ENCODE results near the gene TP53AIP1. TPM values are rescaled to one million over a fixed set of nuclear protein-coding genes. Genes with fewer than 3 reads are reported as not detected.
A peak's percentile ranks its signal among the peaks of the same experiment; 100 is the strongest.

Gene TP53AIP1
- total and polyA plus RNA-seq, 5 donors from 2014 or later: not detected

- H3K36me3 Mint-ChIP-seq: no peaks in the 10 kb centered on the region
- no peak overlapping the region for H3K4me3 ChIP-seq (ENCODE audit: low read depth, low read length)
- peaks cover 54% of the 10 kb centered on the region for H3K27me3 Mint-ChIP-seq
- H3K4me3 Mint-ChIP-seq: peak overlapping the region in 2 of 4 donors; percentile 64 to 70
- H3K27me3 ChIP-seq (ENCODE audit: control insufficient read depth, insufficient read depth, low read length): peaks cover 30% of the 10 kb centered on the region
- ATAC-seq (ENCODE audit: low read depth in 2 of 2): peak; percentile 6 to 24
- no peaks in the 10 kb centered on the region for H3K9me3 ChIP-seq (ENCODE audit: control insufficient read depth in 2 of 2, low read length in 2 of 2)
- no peaks in the 10 kb centered on the region for H3K36me3 ChIP-seq (ENCODE audit: control insufficient read depth, insufficient read depth, low read length)
- no peak overlapping the region for H3K27ac Mint-ChIP-seq
- H3K9me3 Mint-ChIP-seq: peaks cover 0 to 1% (median 0%) of the 10 kb centered on the region in 7 donors
- peaks cover 18% of the 10 kb centered on the region for H3K4me1 ChIP-seq (ENCODE audit: control insufficient read depth, insufficient read depth, low read length, poor library complexity, severe bottlenecking)
- peaks cover 0 to 24% (median 1%) of the 10 kb centered on the region in 4 donors for H3K4me1 Mint-ChIP-seq
- no peak for DNase-seq
- H3K27ac ChIP-seq (ENCODE audit: insufficient read depth, low read length, poor library complexity, severe bottlenecking): no peak overlapping the region
These were observed 37.9 kb downstream of the TP53AIP1 start for GRCh38 chr11:128904656-128905344.

- Mint-ChIP-seq H3K27ac (no peak overlapping the region), H3K36me3 (no peaks in the 10 kb centered on the region), H3K9me3 (peaks cover 0 to 1% (median 0%) of the 10 kb centered on the region in 7 donors), H3K4me3 (peak overlapping the region in 3 of 4 donors; percentile 58 to 70 (median 64)), H3K4me1 (peaks cover 0 to 24% (median 1%) of the 10 kb centered on the region in 4 donors), H3K27me3 (peaks cover 60% of the 10 kb centered on the region)
- H3K4me1 ChIP-seq (ENCODE audit: control insufficient read depth, insufficient read depth, low read length, poor library complexity, severe bottlenecking): peaks cover 18% of the 10 kb centered on the region
- ATAC-seq (ENCODE audit: low read depth in 2 of 2) (no peak), DNase-seq (no peak)
- H3K4me3 ChIP-seq (ENCODE audit: low read depth, low read length): no peak overlapping the region
- H3K9me3 ChIP-seq (ENCODE audit: control insufficient read depth in 2 of 2, low read length in 2 of 2): no peaks in the 10 kb centered on the region
- H3K27me3 ChIP-seq (ENCODE audit: control insufficient read depth, insufficient read depth, low read length): peaks cover 28% of the 10 kb centered on the region
- H3K36me3 ChIP-seq (ENCODE audit: control insufficient read depth, insufficient read depth, low read length): no peaks in the 10 kb centered on the region
- H3K27ac ChIP-seq (ENCODE audit: insufficient read depth, low read length, poor library complexity, severe bottlenecking): no peak overlapping the region
These were observed 38.4 kb downstream of the TP53AIP1 start for GRCh38 chr11:128904303-128904655.

DNA sequence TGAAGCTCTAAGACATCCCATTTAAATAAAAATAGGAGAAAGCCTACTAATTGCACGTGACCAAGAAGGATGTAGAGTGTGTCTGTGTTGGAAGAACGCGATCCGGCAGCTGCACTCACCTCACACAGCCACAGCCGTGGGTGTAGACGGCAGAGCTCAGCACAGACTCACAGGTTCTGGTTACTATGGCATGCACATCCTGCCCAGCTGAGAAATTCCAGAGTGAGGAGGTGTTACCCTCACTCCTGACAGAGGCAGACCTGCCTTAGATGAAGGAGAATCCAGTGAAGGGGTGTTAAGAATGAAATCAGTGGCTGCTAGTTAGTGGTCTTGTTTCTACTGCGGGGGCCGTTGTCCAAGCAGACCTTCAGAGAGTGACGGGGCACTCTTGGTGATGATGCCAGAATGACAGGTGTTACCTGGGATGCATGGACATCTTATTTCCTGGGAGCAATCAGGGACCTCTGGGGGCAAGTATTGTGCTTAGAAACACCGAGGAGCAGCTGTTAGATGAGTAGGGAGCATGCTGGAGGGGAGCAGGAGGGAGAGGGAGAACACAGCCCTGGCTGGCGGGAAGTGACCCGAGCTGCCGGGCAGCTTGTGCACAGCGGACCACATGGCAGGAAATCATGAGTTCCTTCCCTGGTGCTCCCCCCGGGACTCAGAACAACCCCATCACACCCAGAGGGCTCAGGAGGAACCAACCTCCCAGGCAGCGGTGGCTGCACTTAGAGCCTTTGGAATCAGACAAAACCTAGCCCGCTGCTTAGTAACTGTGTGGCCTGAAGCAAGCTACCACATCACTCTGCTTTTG lies 39.2 kb downstream of the TP53AIP1 start:
- Histone ChIP-seq H3K4me3 (ENCODE audit: low read depth, low read length) (no peak overlapping the region), H3K4me1 (ENCODE audit: control insufficient read depth, insufficient read depth, low read length, poor library complexity, severe bottlenecking) (peaks cover 18% of the 10 kb centered on the region), H3K27ac (ENCODE audit: insufficient read depth, low read length, poor library complexity, severe bottlenecking) (no peak overlapping the region), H3K36me3 (ENCODE audit: control insufficient read depth, insufficient read depth, low read length) (no peaks in the 10 kb centered on the region), H3K9me3 (ENCODE audit: control insufficient read depth in 2 of 2, low read length in 2 of 2) (no peaks in the 10 kb centered on the region), H3K27me3 (ENCODE audit: control insufficient read depth, insufficient read depth, low read length) (peaks cover 24% of the 10 kb centered on the region)
- Mint-ChIP-seq H3K9me3 (peaks cover 0 to 1% (median 0%) of the 10 kb centered on the region in 7 donors), H3K4me3 (peak overlapping the region; percentile 4 to 70 (median 12)), H3K36me3 (no peaks in the 10 kb centered on the region), H3K4me1 (peaks cover 0 to 24% (median 1%) of the 10 kb centered on the region in 4 donors), H3K27ac (no peak overlapping the region), H3K27me3 (peaks cover 62% of the 10 kb centered on the region)
- DNase-seq: no peak
- no peak for ATAC-seq (ENCODE audit: low read depth in 2 of 2)

DNA sequence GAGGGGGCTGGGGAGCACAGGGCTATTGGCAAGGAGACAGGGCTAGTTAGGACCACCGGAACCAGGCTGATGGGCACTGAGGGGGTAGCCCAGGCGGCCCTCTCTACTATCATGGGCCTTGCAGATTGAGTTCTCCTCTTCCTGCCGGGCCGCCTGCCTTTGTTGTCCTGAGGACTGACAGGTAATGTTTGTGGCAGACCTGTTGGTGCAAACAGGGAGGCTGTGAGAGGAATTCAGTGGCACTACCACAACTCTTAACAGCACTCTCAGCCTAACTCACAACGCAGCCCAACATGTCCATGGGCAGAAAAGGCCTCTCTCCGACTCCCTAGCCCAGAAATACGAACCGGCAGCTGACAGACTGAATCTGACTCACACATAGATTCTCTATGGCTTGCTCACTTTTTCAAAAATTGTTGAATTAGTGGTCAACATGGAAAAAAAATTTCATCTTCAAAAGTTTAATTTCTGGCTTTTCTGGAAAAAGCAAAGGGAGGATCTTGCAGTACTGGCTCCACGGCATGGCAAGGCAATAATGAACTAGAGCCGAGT lies 40.1 kb downstream of the TP53AIP1 start:
- no peaks in the 10 kb centered on the region for H3K36me3 Mint-ChIP-seq
- Histone ChIP-seq H3K27me3 (ENCODE audit: control insufficient read depth, insufficient read depth, low read length) (peaks cover 24% of the 10 kb centered on the region), H3K4me1 (ENCODE audit: control insufficient read depth, insufficient read depth, low read length, poor library complexity, severe bottlenecking) (peaks cover 18% of the 10 kb centered on the region), H3K9me3 (ENCODE audit: control insufficient read depth in 2 of 2, low read length in 2 of 2) (no peaks in the 10 kb centered on the region), H3K4me3 (ENCODE audit: low read depth, low read length) (no peak overlapping the region), H3K27ac (ENCODE audit: insufficient read depth, low read length, poor library complexity, severe bottlenecking) (no peak overlapping the region), H3K36me3 (ENCODE audit: control insufficient read depth, insufficient read depth, low read length) (no peaks in the 10 kb centered on the region)
- DNase-seq (no peak), ATAC-seq (ENCODE audit: low read depth in 2 of 2) (no peak)
- H3K27me3 Mint-ChIP-seq: peaks cover 55% of the 10 kb centered on the region
- H3K4me3 Mint-ChIP-seq: peak overlapping the region in 1 of 4 donors; percentile 4
- H3K27ac Mint-ChIP-seq: peak overlapping the region in 1 of 3 donors; percentile 48
- H3K9me3 Mint-ChIP-seq: peaks cover 0 to 1% (median 0%) of the 10 kb centered on the region in 7 donors
- H3K4me1 Mint-ChIP-seq: peaks cover 0 to 24% (median 1%) of the 10 kb centered on the region in 4 donors

GRCh38 chr11:128901653-128902514 lies 40.8 kb downstream of the TP53AIP1 start:
- H3K9me3 Mint-ChIP-seq: peaks cover 0 to 1% (median 0%) of the 10 kb centered on the region in 7 donors
- ATAC-seq (ENCODE audit: low read depth in 2 of 2): no peak
- Histone ChIP-seq H3K4me1 (ENCODE audit: control insufficient read depth, insufficient read depth, low read length, poor library complexity, severe bottlenecking) (peaks cover 18% of the 10 kb centered on the region), H3K36me3 (ENCODE audit: control insufficient read depth, insufficient read depth, low read length) (no peaks in the 10 kb centered on the region), H3K27me3 (ENCODE audit: control insufficient read depth, insufficient read depth, low read length) (peaks cover 17% of the 10 kb centered on the region), H3K27ac (ENCODE audit: insufficient read depth, low read length, poor library complexity, severe bottlenecking) (no peak overlapping the region), H3K9me3 (ENCODE audit: control insufficient read depth in 2 of 2, low read length in 2 of 2) (no peaks in the 10 kb centered on the region), H3K4me3 (ENCODE audit: low read depth, low read length) (no peak overlapping the region)
- H3K27me3 Mint-ChIP-seq: peaks cover 52% of the 10 kb centered on the region
- H3K4me3 Mint-ChIP-seq: peak overlapping the region in 1 of 4 donors; percentile 75
- peak overlapping the region in 1 of 3 donors; percentile 48 for H3K27ac Mint-ChIP-seq
- peaks cover 0 to 21% (median 1%) of the 10 kb centered on the region in 4 donors for H3K4me1 Mint-ChIP-seq
- no peak for DNase-seq
- no peaks in the 10 kb centered on the region for H3K36me3 Mint-ChIP-seq

GRCh38 chr11:128900468-128900867 lies 42.2 kb downstream of the TP53AIP1 start:
- Mint-ChIP-seq H3K36me3 (no peaks in the 10 kb centered on the region), H3K27ac (no peak overlapping the region), H3K27me3 (peaks cover 49% of the 10 kb centered on the region), H3K4me3 (no peak overlapping the region), H3K9me3 (peaks cover 0 to 1% (median 0%) of the 10 kb centered on the region in 7 donors), H3K4me1 (peaks cover 0 to 8% (median 1%) of the 10 kb centered on the region in 4 donors)
- ATAC-seq (ENCODE audit: low read depth in 2 of 2) (no peak), DNase-seq (no peak)
- no peaks in the 10 kb centered on the region for H3K9me3 ChIP-seq (ENCODE audit: control insufficient read depth in 2 of 2, low read length in 2 of 2)
- no peak overlapping the region for H3K4me3 ChIP-seq (ENCODE audit: low read depth, low read length)
- peaks cover 9% of the 10 kb centered on the region for H3K4me1 ChIP-seq (ENCODE audit: control insufficient read depth, insufficient read depth, low read length, poor library complexity, severe bottlenecking)
- peaks cover 10% of the 10 kb centered on the region for H3K27me3 ChIP-seq (ENCODE audit: control insufficient read depth, insufficient read depth, low read length)
- H3K27ac ChIP-seq (ENCODE audit: insufficient read depth, low read length, poor library complexity, severe bottlenecking): no peak overlapping the region
- H3K36me3 ChIP-seq (ENCODE audit: control insufficient read depth, insufficient read depth, low read length): no peaks in the 10 kb centered on the region

Measured in CD4-positive, CD25-positive, alpha-beta regulatory T cell (primary cell).